Gastrocnemius medialis (tissue), 4 donors: ENCODE data around the gene BCAP31. TPM values are rescaled to one million over a fixed set of nuclear protein-coding genes. Genes with fewer than 3 reads are reported as not detected.

Source experiments
- ATAC-seq, 2 donors: fragments of 150-250 bp; one replicate each; pipeline ENCODE4 v1.9.1; 2016
- DNase-seq, 2 donors: peaks; one replicate each; pipeline ENCODE4 v3.0.0-alpha.2; 2019
- H3K27ac ChIP-seq, 4 donors: fragments of 200-600 bp; sonication (generic); 1 replicate in 1 of 4; 2 replicates in 3 of 4; pipeline ENCODE4 v1.5.1; 2016 to 2018; ENCODE audit warnings: mild to moderate bottlenecking in 2 of 4, moderate library complexity in 1 of 4
- H3K27me3 ChIP-seq, 3 donors: fragments of 200-600 bp; sonication (generic) in 2 of 3; 1 replicate in 1 of 3; 2 replicates in 2 of 3; pipeline versions ENCODE4 v1.5.1 to v1.6.0; 2016 to 2019; ENCODE audit warnings: mild to moderate bottlenecking in 1 of 3, moderate library complexity in 1 of 3
- H3K36me3 ChIP-seq, 2 donors: fragments of 200-600 bp; sonication (generic) in 1 of 2; one replicate each; pipeline ENCODE4 v1.5.1; 2017 to 2018
- H3K4me1 ChIP-seq, 2 donors: fragments of 200-600 bp; sonication (generic) in 1 of 2; one replicate each; pipeline ENCODE4 v1.5.1; 2016 to 2017; ENCODE audit warnings: mild to moderate bottlenecking in 2 of 2
- H3K4me3 ChIP-seq, 4 donors: fragments of 200-600 bp; sonication (generic) in 3 of 4; 1 replicate in 1 of 4; 2 replicates in 3 of 4; pipeline ENCODE4 v1.5.1; 2016 to 2019; ENCODE audit warnings: mild to moderate bottlenecking in 2 of 4
- H3K9me3 ChIP-seq, 3 donors: fragments of 200-600 bp; sonication (generic) in 2 of 3; 1 replicate in 1 of 3; 2 replicates in 2 of 3; pipeline ENCODE4 v1.5.1; 2016 to 2019
- CTCF ChIP-seq, 5 experiments: fragments of 450-650 bp in 3 of 5; fragments of 200-600 bp in 2 of 5; sonication (generic) in 2 of 5; IDR thresholded peaks in 4 of 5; conservative IDR thresholded peaks in 1 of 5; 1 replicate in 4 of 5; 2 replicates in 1 of 5; pipeline ENCODE4 v1.5.1; 2016 to 2019; ENCODE audit warnings: antibody characterized with exemption in 5 of 5, mild to moderate bottlenecking in 3 of 5, moderate library complexity in 3 of 5
- POLR2A ChIP-seq, 2 donors: fragments of 450-650 bp; IDR thresholded peaks; one replicate each; pipeline ENCODE4 v1.6.1; 2017; ENCODE audit warnings: antibody characterized with exemption in 2 of 2, mild to moderate bottlenecking in 2 of 2, moderate library complexity in 2 of 2
- in situ Hi-C, 4 donors: fragments of 200-750 bp; cut with MboI; loops; one replicate each; pipeline versions ENCODE4 v1.15.0 to v1.8.0; 2017; ENCODE audit warnings: low sequenced_read_pairs in 4 of 4
- intact Hi-C: fragments of 100-400 bp; cut with DNase I; formaldehyde crosslinking; loops from one replicate; pipeline ENCODE4 v1.15.1; 2023; ENCODE audit warnings: low total_unique reads
- total RNA-seq, 4 donors: library from RNA; depleted of rRNA; stranded (reverse); fragments of >200 nt; gene quantifications; one replicate each; pipeline versions ENCODE4 v1.1.0 to v1.2.3, GENCODE V29; 2016

Gene BCAP31
- total RNA-seq, 4 donors from 2014 or later: 41.5 to 91.9 (median 48.3) TPM

GRCh38 chrX:153690466-153690865 is 33.7 kb downstream of the BCAP31 start:
- H3K27ac ChIP-seq: peak overlapping the region; percentile 85 to 91 (median 90)

GRCh38 chrX:153689654-153690465 is 34.3 kb downstream of the BCAP31 start:
- Histone ChIP-seq H3K4me3 (peak overlapping the region; percentile 42 to 56 (median 48)), H3K9me3 (no peaks in the 10 kb centered on the region), H3K27me3 (no peaks in the 10 kb centered on the region), H3K36me3 (peaks cover 0 to 6% of the 10 kb centered on the region in 2 donors), H3K27ac (peak overlapping the region; percentile 85 to 91 (median 90)), H3K4me1 (peaks cover 0 to 39% of the 10 kb centered on the region in 2 donors)
- DNase-seq (peak in 1 of 2 donors; percentile 46), ATAC-seq (peak; percentile 2)
- TF ChIP-seq CTCF (IDR thresholded peaks at IDR 0.05 in 4 of 5, conservative IDR thresholded peaks at IDR 0.05 in 1 of 5) (peak in 2 of 5 experiments; percentile 18 to 38), POLR2A (IDR thresholded peaks at IDR 0.05) (no peak)
- in situ Hi-C loops: no loop called here
- intact Hi-C loops: loop anchor here (5.0 to 10.0 kb wide), 2 partner anchors 32 to 105 kb away; partner anchors contain the start of genes ABCD1, BCAP31, IDH3G and SSR4

More at GRCh38 chrX:153690466-153690865, 33.7 kb downstream of the BCAP31 start:
- H3K4me3 ChIP-seq: peak overlapping the region; percentile 42 to 56 (median 48)
- in situ Hi-C loops: no loop called here
- ATAC-seq (no peak), DNase-seq (peak in 1 of 2 donors; percentile 33)
- TF ChIP-seq POLR2A (IDR thresholded peaks at IDR 0.05) (no peak), CTCF (IDR thresholded peaks at IDR 0.05 in 4 of 5, conservative IDR thresholded peaks at IDR 0.05 in 1 of 5) (no peak)
- intact Hi-C loops: no loop called here
- H3K36me3 ChIP-seq: peaks cover 0 to 9% of the 10 kb centered on the region in 2 donors
- no peaks in the 10 kb centered on the region for H3K9me3 ChIP-seq
- no peaks in the 10 kb centered on the region for H3K27me3 ChIP-seq
- H3K4me1 ChIP-seq: peaks cover 0 to 45% of the 10 kb centered on the region in 2 donors

GRCh38 chrX:153688911-153689590 is 35.1 kb downstream of the BCAP31 start:
- no peaks in the 10 kb centered on the region for H3K9me3 ChIP-seq
- H3K27ac ChIP-seq: peak overlapping the region; percentile 85 to 91 (median 90)
- in situ Hi-C loops: no loop called here
- TF ChIP-seq CTCF (IDR thresholded peaks at IDR 0.05 in 4 of 5, conservative IDR thresholded peaks at IDR 0.05 in 1 of 5): no peak
- peak; percentile 51 to 65 for TF ChIP-seq POLR2A (IDR thresholded peaks at IDR 0.05)
- ATAC-seq (peak; percentile 44 to 54), DNase-seq (peak; percentile 54 to 83)
- intact Hi-C loops: loop anchor here (5.0 to 10.0 kb wide), 2 partner anchors 33 to 106 kb away; partner anchors contain the start of genes ABCD1, BCAP31, IDH3G and SSR4
- peaks cover 0 to 35% of the 10 kb centered on the region in 2 donors for H3K4me1 ChIP-seq
- H3K27me3 ChIP-seq: no peaks in the 10 kb centered on the region
- H3K4me3 ChIP-seq: peak overlapping the region; percentile 46 to 56 (median 49)
- no peaks in the 10 kb centered on the region for H3K36me3 ChIP-seq

- in situ Hi-C loops: no loop called here
Measured at GRCh38 chrX:153688506-153688905, 35.7 kb downstream of the BCAP31 start.

More at GRCh38 chrX:153688506-153688905, 35.7 kb downstream of the BCAP31 start:
- H3K27ac ChIP-seq: peak overlapping the region; percentile 85 to 91 (median 88)
- TF ChIP-seq CTCF (IDR thresholded peaks at IDR 0.05 in 4 of 5, conservative IDR thresholded peaks at IDR 0.05 in 1 of 5): no peak
- TF ChIP-seq POLR2A (IDR thresholded peaks at IDR 0.05): no peak
- intact Hi-C loops: loop anchor here (5.0 to 10.0 kb wide), 2 partner anchors 34 to 106 kb away; partner anchors contain the start of genes ABCD1, BCAP31, IDH3G and SSR4
- no peaks in the 10 kb centered on the region for H3K36me3 ChIP-seq
- DNase-seq (no peak), ATAC-seq (no peak)
- H3K9me3 ChIP-seq: no peaks in the 10 kb centered on the region
- H3K4me1 ChIP-seq: peaks cover 0 to 35% of the 10 kb centered on the region in 2 donors
- peak overlapping the region; percentile 38 to 56 (median 49) for H3K4me3 ChIP-seq
- H3K27me3 ChIP-seq: no peaks in the 10 kb centered on the region
